GM18858 (cell line): ENCODE data around the gene CD300LB.
A peak's percentile ranks its signal among the peaks of the same experiment; 100 is the strongest.

Experiments used
- ATAC-seq: cut with Tn5 transposase; IDR thresholded peaks from one replicate; pipeline ENCODE4 v1.9.1; 2021; ENCODE audit not compliant: unreplicated experiment

The CD300LB gene

GRCh38 chr17:74550602-74551001 is 19.3 kb upstream of the CD300LB start:
- ATAC-seq = no peak

- no peak for ATAC-seq
Measured at GRCh38 chr17:74549343-74549742, 18.1 kb upstream of the CD300LB start.

GRCh38 chr17:74547736-74548135 is 16.5 kb upstream of the CD300LB start:
- no peak for ATAC-seq

GRCh38 chr17:74547264-74547663 is 16.0 kb upstream of the CD300LB start:
- no peak for ATAC-seq

GRCh38 chr17:74546586-74546985 is 15.3 kb upstream of the CD300LB start:
- ATAC-seq = no peak

GRCh38 chr17:74545843-74546230 is 14.6 kb upstream of the CD300LB start, which contains the start of gene CD300C:
Gene CD300C, minus strand, starts transcription at chr17:74546115. Its CDS starts 333 bp downstream, at chr17:74545782.
- no peak for ATAC-seq

- ATAC-seq = no peak
Measured at GRCh38 chr17:74544991-74545842, 13.9 kb upstream of the CD300LB start.

- ATAC-seq = no peak
Measured at GRCh38 chr17:74543891-74544760, 12.9 kb upstream of the CD300LB start.

GRCh38 chr17:74543406-74543805 is 12.1 kb upstream of the CD300LB start:
- ATAC-seq = no peak

GRCh38 chr17:74542727-74543383 is 11.6 kb upstream of the CD300LB start:
- no peak for ATAC-seq

- ATAC-seq = no peak
Measured at GRCh38 chr17:74542166-74542565, 10.9 kb upstream of the CD300LB start.

GRCh38 chr17:74541176-74542111 is 10.2 kb upstream of the CD300LB start:
- ATAC-seq = no peak

GRCh38 chr17:74539281-74539820 is 8.1 kb upstream of the CD300LB start:
- ATAC-seq = no peak

- ATAC-seq = no peak
Measured at GRCh38 chr17:74536890-74537289, 5.6 kb upstream of the CD300LB start.

GRCh38 chr17:74532115-74532514 is 840 bp upstream of the CD300LB start:
- no peak for ATAC-seq

- ATAC-seq = no peak
Measured at GRCh38 chr17:74530831-74531150, 484 bp downstream of the CD300LB start.

- no peak for ATAC-seq
Measured at GRCh38 chr17:74529243-74529642, 2.0 kb downstream of the CD300LB start.

GRCh38 chr17:74528491-74529199 is 2.6 kb downstream of the CD300LB start:
- peak; percentile 92 for ATAC-seq

- no peak for ATAC-seq
Measured at GRCh38 chr17:74527756-74528155, 3.5 kb downstream of the CD300LB start.
